22Rv1 (cell line): ENCODE data around the gene LMF2.
A peak's percentile ranks its signal among the peaks of the same experiment; 100 is the strongest.
"Not testable (repeated sequence)": the region's sequence is repeated elsewhere in the genome, so short reads cannot be mapped to it uniquely, and the experiment has no call there.

ENCODE experiments used
- H3K27ac ChIP-seq: fragments of 450-650 bp; 2 replicates; pipeline ENCODE4 v1.5.1; 2017
- CTCF ChIP-seq: fragments of 450-650 bp; IDR thresholded peaks from 2 replicates; pipeline ENCODE4 v1.5.1; 2017; ENCODE audit warnings: mild to moderate bottlenecking
- ZFX ChIP-seq: fragments of 450-650 bp; IDR thresholded peaks from 2 replicates; pipeline ENCODE4 v1.6.1; 2017; ENCODE audit warnings: antibody characterized with exemption, borderline replicate concordance

The LMF2 gene

GRCh38 chr22:50542416-50542927 lies 35.0 kb upstream of the LMF2 start:
- TF ChIP-seq ZFX: no peak
- TF ChIP-seq CTCF: no peak
- no peak overlapping the region for H3K27ac ChIP-seq

DNA sequence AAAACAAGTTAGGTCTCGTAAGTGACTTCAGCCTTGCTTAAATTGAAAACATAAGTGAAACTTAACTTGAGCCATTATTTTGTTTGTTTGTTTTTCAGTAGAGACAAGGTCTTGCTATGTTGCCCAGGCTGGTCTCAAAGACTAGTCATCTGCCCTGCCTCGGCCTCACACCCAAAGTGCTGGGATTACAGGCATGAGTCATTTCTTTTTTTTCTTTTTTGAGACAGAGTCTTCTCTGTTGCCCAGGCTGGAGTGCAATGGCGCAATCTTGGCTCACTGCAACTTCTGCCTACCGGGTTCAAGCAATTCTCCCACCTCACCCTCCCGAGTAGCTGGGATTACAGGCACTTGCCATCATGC lies 34.1 kb upstream of the LMF2 start:
- not testable (repeated sequence) for H3K27ac ChIP-seq

DNA sequence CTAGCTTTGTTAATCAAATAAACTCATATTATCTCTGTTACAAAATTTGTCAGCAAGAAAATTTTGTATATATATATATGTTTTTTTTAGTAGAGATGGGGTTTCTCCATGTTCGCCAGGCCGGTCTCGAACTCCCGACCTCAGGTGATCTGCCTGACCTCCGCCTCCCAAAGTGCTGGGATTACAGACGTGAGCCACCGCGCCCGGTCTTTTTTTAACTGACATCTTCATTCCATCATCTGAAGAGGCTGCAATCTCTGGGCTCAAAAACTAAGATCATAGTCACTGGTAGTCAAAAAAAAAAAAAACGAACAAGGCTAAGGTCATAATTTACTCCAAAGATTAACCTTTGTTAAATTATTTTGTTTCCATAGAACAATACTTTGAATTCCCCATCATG lies 32.9 kb upstream of the LMF2 start:
- TF ChIP-seq ZFX (no peak), CTCF (no peak)
- no peak overlapping the region for H3K27ac ChIP-seq

DNA sequence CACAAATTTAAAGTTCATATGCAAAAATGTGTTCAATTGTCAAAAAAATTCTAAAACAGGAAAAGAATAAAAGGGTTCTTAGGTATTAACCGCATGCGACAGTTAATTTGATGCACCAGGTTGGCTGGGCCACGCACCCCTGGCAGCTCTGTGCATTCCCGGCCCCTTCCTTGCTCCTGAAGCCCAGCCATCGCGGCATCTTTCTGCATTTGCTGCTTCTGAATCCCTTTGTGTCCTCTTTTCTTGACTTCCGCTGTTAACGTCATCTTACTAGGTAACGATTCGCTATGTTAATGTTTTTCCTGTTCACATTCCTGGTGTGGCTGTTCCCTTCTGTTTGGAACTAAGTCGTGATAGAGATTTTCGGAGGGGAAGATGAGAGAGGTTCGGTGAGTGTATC lies 30.3 kb upstream of the LMF2 start:
- TF ChIP-seq CTCF (no peak), ZFX (no peak)
- no peak overlapping the region for H3K27ac ChIP-seq

GRCh38 chr22:50536226-50536625 lies 28.7 kb upstream of the LMF2 start:
- no peak overlapping the region for H3K27ac ChIP-seq

DNA sequence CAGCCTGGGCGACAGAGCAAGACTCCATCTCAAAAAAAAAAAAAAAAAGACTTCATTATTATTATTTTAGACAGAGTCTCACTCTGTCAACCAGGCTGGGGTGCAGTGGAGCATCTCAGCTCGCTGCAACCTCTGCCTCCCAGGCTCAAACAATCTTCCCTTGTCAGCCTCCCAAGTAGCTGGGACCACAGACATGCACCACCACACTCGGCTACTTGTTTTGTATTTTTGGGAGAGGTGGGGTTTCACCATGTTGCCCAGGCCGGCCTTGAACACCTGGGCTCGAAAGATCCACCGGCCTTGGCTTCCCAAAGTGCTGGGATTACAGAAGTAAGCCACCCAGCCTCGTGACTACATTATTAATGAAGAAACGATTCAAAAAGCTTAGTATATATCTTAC lies 27.6 kb upstream of the LMF2 start:
- no peak for TF ChIP-seq ZFX
- no peak for TF ChIP-seq CTCF
- no peak overlapping the region for H3K27ac ChIP-seq

More at GRCh38 chr22:50536226-50536625, 28.7 kb upstream of the LMF2 start:
- TF ChIP-seq ZFX (no peak), CTCF (no peak)

DNA sequence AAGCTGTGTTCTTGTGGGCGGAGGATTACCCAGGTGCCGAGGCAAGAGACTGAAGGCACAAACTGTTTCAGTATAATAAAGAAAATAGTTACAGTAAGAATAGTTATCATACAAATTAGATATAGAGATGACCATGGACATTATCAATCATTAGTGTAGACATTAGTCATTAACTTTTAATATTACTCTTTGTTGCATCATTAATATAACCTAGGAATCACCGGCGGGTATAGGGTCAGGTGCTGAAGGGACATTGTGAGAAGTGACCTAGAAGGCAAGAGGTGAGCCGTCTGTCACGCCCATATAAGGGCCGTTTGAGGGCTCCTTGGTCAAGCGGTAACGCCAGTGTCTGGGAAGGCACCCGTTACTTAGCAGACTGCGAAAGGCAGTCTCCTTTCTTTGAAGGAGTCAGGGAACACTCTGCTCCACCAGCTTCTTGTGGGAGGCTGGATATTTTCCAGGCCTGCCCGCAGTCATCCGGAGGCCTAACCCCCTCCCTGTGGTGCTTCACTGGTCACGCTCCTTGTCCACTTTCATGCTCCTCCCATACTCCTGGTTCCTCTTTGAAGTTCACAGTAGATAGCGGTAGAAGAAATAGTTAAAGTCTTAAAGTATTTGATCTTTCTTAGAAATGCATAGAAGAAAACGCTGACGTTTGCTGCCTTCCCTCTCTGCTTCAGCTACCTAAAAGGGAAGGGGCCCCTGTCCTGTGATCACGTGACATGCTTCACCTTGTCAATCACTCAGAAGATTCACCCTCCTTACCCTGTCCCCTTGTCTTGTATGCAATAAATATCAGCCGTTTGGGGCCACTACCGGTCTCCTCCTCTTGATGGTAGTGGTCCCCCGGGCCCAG lies 26.6 kb upstream of the LMF2 start:
- H3K27ac ChIP-seq: peak overlapping the region; percentile 99

- no peak for TF ChIP-seq ZFX
- TF ChIP-seq CTCF: no peak
- peak overlapping the region; percentile 99 for H3K27ac ChIP-seq
Measured at GRCh38 chr22:50532824-50533796, 25.6 kb upstream of the LMF2 start.
